Ovary (tissue), 9 donors: ENCODE data around the gene PARN. TPM values are rescaled to one million over a fixed set of nuclear protein-coding genes. Genes with fewer than 3 reads are reported as not detected.

Experiments
- DNase-seq, 5 donors: peaks; one replicate each; pipeline ENCODE4 v3.0.0-alpha.2; 2019 to 2020
- H3K27ac ChIP-seq, 2 donors: fragments of 200-600 bp; one replicate each; pipeline versions ENCODE4 v1.5.1 to v1.8.0; 2019 to 2022
- H3K27me3 ChIP-seq: fragments of 200-600 bp; one replicate; pipeline ENCODE4 v1.8.0; 2022
- H3K36me3 ChIP-seq: fragments of 200-600 bp; sonication (generic); one replicate; pipeline ENCODE4 v1.5.1; 2019
- H3K4me1 ChIP-seq: one replicate; pipeline ENCODE4 v1.8.1; 2013; ENCODE audit warnings: mild to moderate bottlenecking, moderate library complexity; ENCODE audit not compliant: insufficient read depth
- H3K4me3 ChIP-seq: fragments of 200-600 bp; sonication (generic); one replicate; pipeline ENCODE4 v1.5.1; 2017
- H3K9me3 ChIP-seq, 2 donors: fragments of 200-600 bp in 1 of 2; sonication (generic) in 1 of 2; one replicate each; pipeline versions ENCODE4 v1.5.1 to v1.8.1; 2013 to 2019; ENCODE audit warnings: mild to moderate bottlenecking in 1 of 2, moderate library complexity in 1 of 2
- CTCF ChIP-seq, 3 donors: fragments of 450-650 bp in 2 of 3; fragments of 200-600 bp in 1 of 3; IDR thresholded peaks; one replicate each; pipeline versions ENCODE4 v1.5.1 to v1.8.0; 2016 to 2022; ENCODE audit warnings: antibody characterized with exemption in 3 of 3, mild to moderate bottlenecking in 1 of 3
- EP300 ChIP-seq: sonication (generic); formaldehyde crosslinking; IDR thresholded peaks from one replicate; pipeline ENCODE4 v1.6.1; 2017; ENCODE audit warnings: antibody characterized with exemption
- POLR2A ChIP-seq: fragments of 450-650 bp; IDR thresholded peaks from one replicate; pipeline ENCODE4 v1.6.1; 2017; ENCODE audit warnings: antibody characterized with exemption, mild to moderate bottlenecking, moderate library complexity
- WGBS, 3 donors: extraction: QIAGEN DNeasy Blood & Tissue Kit in 1 of 3; methylation state at CpG; one replicate each; pipeline versions ENCODE4 v1.1.5 to v1.1.7; 2013 to 2017; 5-methylcytosine and 5-hydroxymethylcytosine counted together
- intact Hi-C, 4 donors: fragments of 100-400 bp; cut with DNase I; formaldehyde crosslinking; loops; one replicate each; pipeline versions ENCODE4 v1.11.0 to v1.15.1; 2022 to 2023
- polyA plus RNA-seq, 2 donors: library from polyadenylated mRNA; stranded (reverse); fragments of 200-250 nt in 1 of 2; fragments of 350-450 nt in 1 of 2; fragmentation: Illumina TruSeq in 1 of 2; extraction: RNeasy Lipid Tissue Mini Kit (QIAGEN cat#74804) in 1 of 2; gene quantifications; one replicate each; pipeline ENCODE4 v1.2.3, GENCODE V29; 2013 to 2014
- total RNA-seq, 7 donors: library from RNA; depleted of rRNA in 2 of 7; stranded (reverse); fragments of >200 nt in 2 of 7; fragmentation: NEBNext Ultra II Directional in 3 of 7; extraction: Animal tissue kit (Norgen Biotek cat#: 25700) in 3 of 7; gene quantifications; one replicate each; pipeline versions ENCODE4 v1.1.0 to v1.2.4, GENCODE V29; 2016 to 2023
- donor health status: DM: no; HTN: no; CAD: no; lungs with moderate emphysema.
- donor health status: DM: no; HTN: no; CAD: no.
- donor health status: Bipolar disorder and iron deficiency.
- donor health status: DM: yes; HTN: yes; CAD: no.
- donor health status: DM: no; HTN: no; CAD: no.
- donor health status: DM: yes; HTN: yes; CAD: no.

The PARN gene
- total and polyA plus RNA-seq, 9 donors = 19.5 to 42.0 (median 29.0) TPM

GRCh38 chr16:14613991-14614390 lies 16.1 kb downstream of the PARN start:
- Histone ChIP-seq H3K36me3 (no peaks in the 10 kb centered on the region), H3K4me1 (no peaks in the 10 kb centered on the region)
- WGBS, 3 donors = 90 to 93% (median 93%) methylated on average over 4 of the region's 4 CpGs

GRCh38 chr16:14611660-14612059 lies 18.4 kb downstream of the PARN start:
- no peak overlapping the region for H3K4me3 ChIP-seq
- no peak for DNase-seq
- intact Hi-C loops = no loop called here
- H3K27ac ChIP-seq = no peak overlapping the region
- H3K36me3 ChIP-seq = no peaks in the 10 kb centered on the region
- H3K4me1 ChIP-seq = no peaks in the 10 kb centered on the region
- TF ChIP-seq CTCF (IDR thresholded peaks at IDR 0.05) (no peak), EP300 (no peak), POLR2A (no peak)
- no peaks in the 10 kb centered on the region for H3K27me3 ChIP-seq
- 95 to 96% (median 95%) methylated on average over 14 of the region's 14 CpGs for WGBS, 3 donors
- no peaks in the 10 kb centered on the region for H3K9me3 ChIP-seq

More at GRCh38 chr16:14613991-14614390, 16.1 kb downstream of the PARN start:
- Histone ChIP-seq H3K27me3 (no peaks in the 10 kb centered on the region), H3K27ac (no peak overlapping the region), H3K9me3 (no peaks in the 10 kb centered on the region), H3K4me3 (no peak overlapping the region)
- intact Hi-C loops = no loop called here
- no peak for DNase-seq
- TF ChIP-seq CTCF (IDR thresholded peaks at IDR 0.05) = no peak
- no peak for TF ChIP-seq EP300
- no peak for TF ChIP-seq POLR2A

- intact Hi-C loops = loop anchor here in 1 of 4 donors (10.0 kb wide), 1 partner anchor 65 kb away; no protein-coding TSS in a partner anchor
- no peaks in the 10 kb centered on the region for H3K36me3 ChIP-seq
Observed at GRCh38 chr16:14609716-14610115, 20.3 kb downstream of the PARN start.

GRCh38 chr16:14608604-14609003 lies 21.5 kb downstream of the PARN start:
- no peak for TF ChIP-seq POLR2A
- TF ChIP-seq CTCF (IDR thresholded peaks at IDR 0.05) = no peak
- TF ChIP-seq EP300 = no peak
- Histone ChIP-seq H3K27me3 (no peaks in the 10 kb centered on the region), H3K27ac (no peak overlapping the region), H3K9me3 (no peaks in the 10 kb centered on the region), H3K36me3 (no peaks in the 10 kb centered on the region), H3K4me1 (no peaks in the 10 kb centered on the region), H3K4me3 (no peak overlapping the region)
- no peak for DNase-seq
- intact Hi-C loops = loop anchor here in 1 of 4 donors (10.0 kb wide), 1 partner anchor 64 kb away; no protein-coding TSS in a partner anchor
- 79 to 88% (median 81%) methylated on average over 6 of the region's 6 CpGs for WGBS, 3 donors

More at GRCh38 chr16:14609716-14610115, 20.3 kb downstream of the PARN start:
- TF ChIP-seq POLR2A (no peak), EP300 (no peak), CTCF (IDR thresholded peaks at IDR 0.05) (no peak)
- no peaks in the 10 kb centered on the region for H3K27me3 ChIP-seq
- 90 to 94% (median 93%) methylated on average over 6 of the region's 6 CpGs for WGBS, 3 donors
- no peak overlapping the region for H3K4me3 ChIP-seq
- DNase-seq = no peak
- H3K27ac ChIP-seq = no peak overlapping the region
- H3K9me3 ChIP-seq = no peaks in the 10 kb centered on the region
- H3K4me1 ChIP-seq = no peaks in the 10 kb centered on the region
